A549 (cell line): ENCODE measurements around the gene EXOC2.

Experiments
- CEBPB ChIP-seq, 2 experiments: fragments of >200 bp in 1 of 2; sonication (Bioruptor Twin) in 1 of 2; formaldehyde crosslinking in 1 of 2; IDR thresholded peaks; 2 replicates each; pipeline ENCODE4 v1.6.1; 2012 to 2016
- EP300 ChIP-seq, 2 experiments: fragments of >200 bp; sonication (Bioruptor Twin); formaldehyde crosslinking; IDR thresholded peaks; 2 replicates in 1 of 2; 3 replicates in 1 of 2; pipeline ENCODE4 v1.6.1; 2016 to 2017
- NPAS2 ChIP-seq: fragments of 250-450 bp; sonication (Bioruptor Pico); IDR thresholded peaks from 2 replicates; pipeline ENCODE4 v1.8.0; 2022; ENCODE audit warnings: mild to moderate bottlenecking, moderate library complexity, borderline replicate concordance
- POLR2A ChIP-seq: IDR thresholded peaks from 2 replicates; pipeline ENCODE4 v1.6.1; 2012; ENCODE audit warnings: mild to moderate bottlenecking, low read length
- TF ChIP-seq, protein P1 (sequence below): fragments of >200 bp; sonication (Bioruptor Twin); formaldehyde crosslinking; IDR thresholded peaks from 3 replicates; pipeline ENCODE4 v1.5.1; 2016
- TF ChIP-seq, protein P2 (sequence below): fragments of 150-350 bp; IDR thresholded peaks from 2 replicates; pipeline ENCODE4 v1.6.1; 2014; ENCODE audit warnings: low read depth, mild to moderate bottlenecking, low read length

DNA sequence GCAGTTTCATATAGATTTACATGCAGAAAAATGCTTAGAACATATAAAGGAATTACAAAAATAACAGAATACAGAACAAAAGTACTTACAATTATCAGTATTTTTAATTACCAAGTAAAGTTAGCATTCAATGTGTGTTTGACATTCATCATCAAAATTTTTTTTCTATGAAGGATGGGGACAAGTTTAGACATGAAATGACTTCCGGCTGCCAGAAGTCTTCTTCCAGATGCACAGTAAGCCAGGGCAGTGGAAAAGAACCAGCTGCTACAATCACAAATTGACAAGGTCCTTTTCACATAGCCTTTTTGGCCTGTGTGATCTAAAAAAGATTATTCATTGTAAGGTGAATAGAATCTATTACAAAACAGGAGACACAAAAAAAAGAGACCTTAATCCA lies 109.8 kb downstream of the EXOC2 start:
- TF ChIP-seq EP300 (IDR thresholded peaks at IDR 0.05) (no peak), CEBPB (IDR thresholded peaks at IDR 0.05) (no peak), NPAS2 (CRISPR knock-in tag) (no peak), POLR2A (no peak)
- TF ChIP-seq, protein P1, sequence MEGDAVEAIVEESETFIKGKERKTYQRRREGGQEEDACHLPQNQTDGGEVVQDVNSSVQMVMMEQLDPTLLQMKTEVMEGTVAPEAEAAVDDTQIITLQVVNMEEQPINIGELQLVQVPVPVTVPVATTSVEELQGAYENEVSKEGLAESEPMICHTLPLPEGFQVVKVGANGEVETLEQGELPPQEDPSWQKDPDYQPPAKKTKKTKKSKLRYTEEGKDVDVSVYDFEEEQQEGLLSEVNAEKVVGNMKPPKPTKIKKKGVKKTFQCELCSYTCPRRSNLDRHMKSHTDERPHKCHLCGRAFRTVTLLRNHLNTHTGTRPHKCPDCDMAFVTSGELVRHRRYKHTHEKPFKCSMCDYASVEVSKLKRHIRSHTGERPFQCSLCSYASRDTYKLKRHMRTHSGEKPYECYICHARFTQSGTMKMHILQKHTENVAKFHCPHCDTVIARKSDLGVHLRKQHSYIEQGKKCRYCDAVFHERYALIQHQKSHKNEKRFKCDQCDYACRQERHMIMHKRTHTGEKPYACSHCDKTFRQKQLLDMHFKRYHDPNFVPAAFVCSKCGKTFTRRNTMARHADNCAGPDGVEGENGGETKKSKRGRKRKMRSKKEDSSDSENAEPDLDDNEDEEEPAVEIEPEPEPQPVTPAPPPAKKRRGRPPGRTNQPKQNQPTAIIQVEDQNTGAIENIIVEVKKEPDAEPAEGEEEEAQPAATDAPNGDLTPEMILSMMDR = no peak
- TF ChIP-seq, protein P2, sequence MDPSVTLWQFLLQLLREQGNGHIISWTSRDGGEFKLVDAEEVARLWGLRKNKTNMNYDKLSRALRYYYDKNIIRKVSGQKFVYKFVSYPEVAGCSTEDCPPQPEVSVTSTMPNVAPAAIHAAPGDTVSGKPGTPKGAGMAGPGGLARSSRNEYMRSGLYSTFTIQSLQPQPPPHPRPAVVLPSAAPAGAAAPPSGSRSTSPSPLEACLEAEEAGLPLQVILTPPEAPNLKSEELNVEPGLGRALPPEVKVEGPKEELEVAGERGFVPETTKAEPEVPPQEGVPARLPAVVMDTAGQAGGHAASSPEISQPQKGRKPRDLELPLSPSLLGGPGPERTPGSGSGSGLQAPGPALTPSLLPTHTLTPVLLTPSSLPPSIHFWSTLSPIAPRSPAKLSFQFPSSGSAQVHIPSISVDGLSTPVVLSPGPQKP = no peak
